ENCODE data around the gene AFM.
A peak's percentile ranks its signal among the peaks of the same experiment; 100 is the strongest.

AFM gene

DNA sequence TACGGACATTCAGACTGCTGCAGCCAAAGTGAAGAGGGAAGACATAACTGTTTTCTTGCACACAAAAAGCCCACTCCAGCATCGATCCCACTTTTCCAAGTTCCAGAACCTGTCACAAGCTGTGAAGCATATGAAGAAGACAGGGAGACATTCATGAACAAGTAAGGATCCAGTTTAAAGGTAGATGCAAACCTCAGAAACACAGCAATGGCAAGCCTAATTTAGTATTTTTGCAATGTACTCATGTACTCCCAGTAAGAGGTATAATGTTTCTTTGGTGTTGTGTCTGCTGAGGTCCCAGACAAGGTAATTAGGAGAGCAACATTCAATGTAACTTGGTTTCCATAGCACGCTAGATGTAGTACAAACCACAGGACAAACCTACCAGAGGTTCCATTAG, 40.9 kb upstream of the AFM start:
- H3K18ac ChIP-seq (ENCODE audit: low read length) = no peak overlapping the region
- no peak overlapping the region for H4K91ac ChIP-seq (ENCODE audit: low read depth, low read length)
- no peaks in the 10 kb centered on the region for H3K4me1 ChIP-seq (ENCODE audit: control insufficient read depth in 1 of 2, insufficient read depth in 2 of 2, low read length in 2 of 2)
- H3K9ac ChIP-seq (ENCODE audit: low read length) = no peak overlapping the region
- no peak overlapping the region for H2AK5ac ChIP-seq (ENCODE audit: low read length)
- H3K4ac ChIP-seq (ENCODE audit: low read depth, low read length) = no peak overlapping the region
- no peak overlapping the region for H2AFZ ChIP-seq (ENCODE audit: insufficient read depth, low read length, poor library complexity)
- H3K27ac ChIP-seq (ENCODE audit: low read depth, low read length) = no peak overlapping the region
- H3K23ac ChIP-seq (ENCODE audit: low read length) = no peak overlapping the region
- H3K4me2 ChIP-seq (ENCODE audit: low read length) = no peak overlapping the region
- no peaks in the 10 kb centered on the region for H3K36me3 ChIP-seq (ENCODE audit: control insufficient read depth in 1 of 2, insufficient read depth in 2 of 2, low read length in 2 of 2)
- H2BK120ac ChIP-seq (ENCODE audit: insufficient read depth, low read length, poor library complexity) = no peak overlapping the region
- H3K9me3 ChIP-seq (ENCODE audit: insufficient read depth, low read depth, low read length) = no peaks in the 10 kb centered on the region
- no CpG with 5 or more reads among the region's 3 CpGs for WGBS (ENCODE audit: extremely low coverage, insufficient coverage, insufficient read length)
- H4K12ac ChIP-seq (ENCODE audit: low read depth, low read length) = no peak overlapping the region
- no peaks in the 10 kb centered on the region for H3K27me3 ChIP-seq (ENCODE audit: insufficient read depth, low read length)
- no peak overlapping the region for H2BK5ac ChIP-seq (ENCODE audit: low read depth, low read length, poor library complexity)
- DNase-seq = no peak
- no peak overlapping the region for H2BK12ac ChIP-seq (ENCODE audit: low read length)
- no peak overlapping the region for H4K8ac ChIP-seq (ENCODE audit: low read depth, low read length)
- H3K14ac ChIP-seq (ENCODE audit: low read length) = no peak overlapping the region
- no peaks in the 10 kb centered on the region for H3K79me2 ChIP-seq (ENCODE audit: control insufficient read depth, insufficient read depth, low read length, poor library complexity)
- no peaks in the 10 kb centered on the region for H3K79me1 ChIP-seq (ENCODE audit: low read length)
- H3K4me3 ChIP-seq (ENCODE audit: low read depth, low read length) = no peak overlapping the region

DNA sequence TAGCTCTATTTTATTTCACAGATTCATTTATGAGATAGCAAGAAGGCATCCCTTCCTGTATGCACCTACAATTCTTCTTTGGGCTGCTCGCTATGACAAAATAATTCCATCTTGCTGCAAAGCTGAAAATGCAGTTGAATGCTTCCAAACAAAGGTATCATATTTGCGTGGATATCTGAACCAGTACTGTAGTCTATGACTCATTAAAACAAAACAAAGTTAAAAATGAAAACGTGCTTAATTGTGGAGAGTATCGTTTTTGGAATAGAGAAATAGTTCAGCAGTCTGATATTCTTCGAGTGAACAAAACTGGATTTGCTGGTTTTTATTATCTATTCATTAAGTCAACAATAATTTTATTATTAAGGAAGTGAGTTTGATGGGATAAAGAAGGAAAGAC, 39.3 kb upstream of the AFM start:
- no peaks in the 10 kb centered on the region for H3K79me1 ChIP-seq (ENCODE audit: low read length)
- no peak overlapping the region for H3K27ac ChIP-seq (ENCODE audit: low read depth, low read length)
- no peak overlapping the region for H4K91ac ChIP-seq (ENCODE audit: low read depth, low read length)
- H3K27me3 ChIP-seq (ENCODE audit: insufficient read depth, low read length) = no peaks in the 10 kb centered on the region
- H2BK120ac ChIP-seq (ENCODE audit: insufficient read depth, low read length, poor library complexity) = no peak overlapping the region
- no peaks in the 10 kb centered on the region for H3K79me2 ChIP-seq (ENCODE audit: control insufficient read depth, insufficient read depth, low read length, poor library complexity)
- H4K8ac ChIP-seq (ENCODE audit: low read depth, low read length) = no peak overlapping the region
- no peak overlapping the region for H3K4ac ChIP-seq (ENCODE audit: low read depth, low read length)
- no peak overlapping the region for H3K4me2 ChIP-seq (ENCODE audit: low read length)
- H3K14ac ChIP-seq (ENCODE audit: low read length) = no peak overlapping the region
- no peak overlapping the region for H2AK5ac ChIP-seq (ENCODE audit: low read length)
- H3K23ac ChIP-seq (ENCODE audit: low read length) = no peak overlapping the region
- no peak overlapping the region for H4K12ac ChIP-seq (ENCODE audit: low read depth, low read length)
- H2BK5ac ChIP-seq (ENCODE audit: low read depth, low read length, poor library complexity) = no peak overlapping the region
- no peak overlapping the region for H3K18ac ChIP-seq (ENCODE audit: low read length)
- no peak overlapping the region for H2AFZ ChIP-seq (ENCODE audit: insufficient read depth, low read length, poor library complexity)
- WGBS (ENCODE audit: extremely low coverage, insufficient coverage, insufficient read length) = no CpG with 5 or more reads among the region's 5 CpGs
- no peaks in the 10 kb centered on the region for H3K4me1 ChIP-seq (ENCODE audit: control insufficient read depth in 1 of 2, insufficient read depth in 2 of 2, low read length in 2 of 2)
- no peak overlapping the region for H3K4me3 ChIP-seq (ENCODE audit: low read depth, low read length)
- H3K9me3 ChIP-seq (ENCODE audit: insufficient read depth, low read depth, low read length) = no peaks in the 10 kb centered on the region
- DNase-seq = no peak
- H2BK12ac ChIP-seq (ENCODE audit: low read length) = no peak overlapping the region
- H3K9ac ChIP-seq (ENCODE audit: low read length) = no peak overlapping the region
- no peaks in the 10 kb centered on the region for H3K36me3 ChIP-seq (ENCODE audit: control insufficient read depth in 1 of 2, insufficient read depth in 2 of 2, low read length in 2 of 2)

DNA sequence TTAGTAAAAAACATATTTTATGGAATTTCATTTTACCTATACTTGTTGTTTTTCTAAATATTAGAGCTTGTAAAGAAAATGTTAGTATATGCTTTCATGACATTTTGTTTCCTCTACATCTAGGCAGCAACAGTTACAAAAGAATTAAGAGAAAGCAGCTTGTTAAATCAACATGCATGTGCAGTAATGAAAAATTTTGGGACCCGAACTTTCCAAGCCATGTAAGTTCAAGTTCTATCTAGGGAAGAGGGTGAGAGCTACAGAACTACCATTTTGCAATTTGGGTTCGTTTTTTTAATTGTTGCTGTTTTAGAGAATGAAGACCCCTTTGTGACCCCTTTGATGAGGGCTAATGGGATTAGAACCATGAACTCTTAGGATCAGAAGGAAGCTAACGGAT, 38.3 kb upstream of the AFM start:
- no peaks in the 10 kb centered on the region for H3K79me1 ChIP-seq (ENCODE audit: low read length)
- no peak overlapping the region for H3K18ac ChIP-seq (ENCODE audit: low read length)
- H2BK120ac ChIP-seq (ENCODE audit: insufficient read depth, low read length, poor library complexity) = no peak overlapping the region
- no peaks in the 10 kb centered on the region for H3K4me1 ChIP-seq (ENCODE audit: control insufficient read depth in 1 of 2, insufficient read depth in 2 of 2, low read length in 2 of 2)
- H3K4me2 ChIP-seq (ENCODE audit: low read length) = no peak overlapping the region
- no peaks in the 10 kb centered on the region for H3K36me3 ChIP-seq (ENCODE audit: control insufficient read depth in 1 of 2, insufficient read depth in 2 of 2, low read length in 2 of 2)
- no peak overlapping the region for H2BK5ac ChIP-seq (ENCODE audit: low read depth, low read length, poor library complexity)
- H3K79me2 ChIP-seq (ENCODE audit: control insufficient read depth, insufficient read depth, low read length, poor library complexity) = no peaks in the 10 kb centered on the region
- no peak overlapping the region for H2BK12ac ChIP-seq (ENCODE audit: low read length)
- H3K4me3 ChIP-seq (ENCODE audit: low read depth, low read length) = no peak overlapping the region
- no peaks in the 10 kb centered on the region for H3K27me3 ChIP-seq (ENCODE audit: insufficient read depth, low read length)
- H3K4ac ChIP-seq (ENCODE audit: low read depth, low read length) = no peak overlapping the region
- H3K9ac ChIP-seq (ENCODE audit: low read length) = no peak overlapping the region
- no peak overlapping the region for H4K91ac ChIP-seq (ENCODE audit: low read depth, low read length)
- no peak overlapping the region for H2AK5ac ChIP-seq (ENCODE audit: low read length)
- H3K27ac ChIP-seq (ENCODE audit: low read depth, low read length) = no peak overlapping the region
- no peak overlapping the region for H3K14ac ChIP-seq (ENCODE audit: low read length)
- no peak for DNase-seq
- no peak overlapping the region for H4K12ac ChIP-seq (ENCODE audit: low read depth, low read length)
- no peaks in the 10 kb centered on the region for H3K9me3 ChIP-seq (ENCODE audit: insufficient read depth, low read depth, low read length)
- H3K23ac ChIP-seq (ENCODE audit: low read length) = no peak overlapping the region
- H2AFZ ChIP-seq (ENCODE audit: insufficient read depth, low read length, poor library complexity) = no peak overlapping the region
- WGBS (ENCODE audit: extremely low coverage, insufficient coverage, insufficient read length) = no CpG with 5 or more reads among the region's 3 CpGs
- no peak overlapping the region for H4K8ac ChIP-seq (ENCODE audit: low read depth, low read length)

DNA sequence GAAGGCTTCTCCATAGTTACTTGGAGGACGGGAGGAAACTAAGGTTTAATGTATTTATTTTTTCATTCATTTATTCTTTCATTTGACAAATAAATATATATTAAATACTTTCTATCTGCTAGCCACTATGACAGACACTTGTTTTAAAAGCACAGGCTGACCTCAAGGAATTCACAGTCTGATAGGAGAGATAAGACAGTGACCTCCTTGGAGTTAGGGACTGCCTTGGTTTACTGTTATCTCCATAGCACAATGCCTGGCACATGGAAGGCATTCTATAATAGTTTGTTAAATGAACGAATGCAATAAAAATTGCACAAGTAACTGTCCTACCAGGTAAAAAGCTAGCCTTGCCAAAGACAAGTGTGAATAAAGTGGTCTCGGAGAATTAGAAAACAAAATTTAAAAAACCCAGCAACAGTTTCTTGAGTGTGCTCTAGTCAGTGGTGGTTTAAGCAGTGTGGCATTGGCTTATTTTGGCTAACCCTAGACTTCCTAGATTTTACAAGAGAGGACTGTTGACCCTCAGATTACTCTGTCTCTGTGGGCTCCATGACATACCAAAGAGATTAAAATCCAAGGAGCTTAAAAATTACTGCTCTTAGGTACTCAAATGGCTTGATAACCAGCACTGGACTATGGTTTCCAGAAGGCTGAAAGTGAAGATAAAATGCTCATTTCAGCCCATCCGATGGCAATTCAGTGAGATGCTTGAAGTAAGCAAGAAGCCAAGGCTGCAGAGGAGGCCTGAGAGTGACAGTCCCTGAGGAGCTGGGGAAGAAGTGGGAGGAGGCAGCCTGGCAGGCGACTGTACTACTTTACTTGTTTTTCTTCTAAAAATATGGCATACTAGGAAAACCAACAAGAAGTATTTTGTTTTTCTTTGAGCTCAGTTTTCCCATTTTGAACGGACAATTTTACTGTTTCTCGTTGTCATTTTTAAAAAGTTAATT, 35.9 kb upstream of the AFM start:
- Histone ChIP-seq H2BK5ac (ENCODE audit: low read depth, low read length, poor library complexity) (no peak overlapping the region), H4K91ac (ENCODE audit: low read depth, low read length) (no peak overlapping the region), H4K8ac (ENCODE audit: low read depth, low read length) (no peak overlapping the region), H3K14ac (ENCODE audit: low read length) (no peak overlapping the region), H3K23ac (ENCODE audit: low read length) (no peak overlapping the region), H3K27ac (ENCODE audit: low read depth, low read length) (no peak overlapping the region), H3K9ac (ENCODE audit: low read length) (peak overlapping the region; percentile 14), H3K79me2 (ENCODE audit: control insufficient read depth, insufficient read depth, low read length, poor library complexity) (no peaks in the 10 kb centered on the region), H2BK120ac (ENCODE audit: insufficient read depth, low read length, poor library complexity) (no peak overlapping the region), H3K18ac (ENCODE audit: low read length) (no peak overlapping the region), H3K36me3 (ENCODE audit: control insufficient read depth in 1 of 2, insufficient read depth in 2 of 2, low read length in 2 of 2) (no peaks in the 10 kb centered on the region), H2AK5ac (ENCODE audit: low read length) (no peak overlapping the region), H3K4me2 (ENCODE audit: low read length) (no peak overlapping the region), H3K79me1 (ENCODE audit: low read length) (peaks cover 2% of the 10 kb centered on the region), H4K12ac (ENCODE audit: low read depth, low read length) (no peak overlapping the region), H3K4ac (ENCODE audit: low read depth, low read length) (no peak overlapping the region), H3K4me3 (ENCODE audit: low read depth, low read length) (no peak overlapping the region), H2BK12ac (ENCODE audit: low read length) (no peak overlapping the region), H3K9me3 (ENCODE audit: insufficient read depth, low read depth, low read length) (no peaks in the 10 kb centered on the region), H3K4me1 (ENCODE audit: control insufficient read depth in 1 of 2, insufficient read depth in 2 of 2, low read length in 2 of 2) (peaks cover 2 to 3% of the 10 kb centered on the region in 2 experiments), H3K27me3 (ENCODE audit: insufficient read depth, low read length) (no peaks in the 10 kb centered on the region), H2AFZ (ENCODE audit: insufficient read depth, low read length, poor library complexity) (no peak overlapping the region)
- no CpG with 5 or more reads among the region's 7 CpGs for WGBS (ENCODE audit: extremely low coverage, insufficient coverage, insufficient read length)
- no peak for DNase-seq
